Measurements from ENCODE around the gene ZNF681.
"Not testable (repeated sequence)": the region's sequence is repeated elsewhere in the genome, so short reads cannot be mapped to it uniquely, and the experiment has no call there.

The ZNF681 gene

GRCh38 chr19:23774106-23774505 lies 15.4 kb upstream of the ZNF681 start:
- no peak for DNase-seq (ENCODE audit: low read depth)

GRCh38 chr19:23772675-23773063 lies 14.0 kb upstream of the ZNF681 start:
- DNase-seq (ENCODE audit: low read depth) = no peak

- DNase-seq (ENCODE audit: low read depth) = no peak
Measured at GRCh38 chr19:23771761-23772674, 13.3 kb upstream of the ZNF681 start.

GRCh38 chr19:23771316-23771715 lies 12.6 kb upstream of the ZNF681 start:
- DNase-seq (ENCODE audit: low read depth) = no peak

GRCh38 chr19:23770672-23771250 lies 12.1 kb upstream of the ZNF681 start:
- no peak for DNase-seq (ENCODE audit: low read depth)

GRCh38 chr19:23769691-23770468 lies 11.2 kb upstream of the ZNF681 start:
- no peak for DNase-seq (ENCODE audit: low read depth)

- DNase-seq (ENCODE audit: low read depth) = no peak
Measured at GRCh38 chr19:23766951-23767350, 8.3 kb upstream of the ZNF681 start.

- no peak for DNase-seq (ENCODE audit: low read depth)
Measured at GRCh38 chr19:23764781-23765180, 6.1 kb upstream of the ZNF681 start.

- peak; percentile 13 for DNase-seq (ENCODE audit: low read depth)
Measured at GRCh38 chr19:23762884-23763711, 4.4 kb upstream of the ZNF681 start.

GRCh38 chr19:23762548-23762883 lies 3.8 kb upstream of the ZNF681 start:
- DNase-seq (ENCODE audit: low read depth) = no peak

- not testable (repeated sequence) for DNase-seq (ENCODE audit: low read depth)
Measured at GRCh38 chr19:23760326-23760725, 1.6 kb upstream of the ZNF681 start.

GRCh38 chr19:23743633-23744232 lies 15.0 kb downstream of the ZNF681 start:
- not testable (repeated sequence) for DNase-seq (ENCODE audit: low read depth)

- not testable (repeated sequence) for DNase-seq (ENCODE audit: low read depth)
Measured at GRCh38 chr19:23730729-23731465, 27.8 kb downstream of the ZNF681 start.

- not testable (repeated sequence) for DNase-seq (ENCODE audit: low read depth)
Measured at GRCh38 chr19:23724161-23724560, 34.5 kb downstream of the ZNF681 start.

- no peak for DNase-seq (ENCODE audit: low read depth)
Measured at GRCh38 chr19:23718802-23719201, 39.9 kb downstream of the ZNF681 start.

- DNase-seq (ENCODE audit: low read depth) = no peak
Measured at GRCh38 chr19:23716792-23717191, 41.9 kb downstream of the ZNF681 start.

GRCh38 chr19:23709347-23709746 lies 49.3 kb downstream of the ZNF681 start:
- no peak for DNase-seq (ENCODE audit: low read depth)

- no peak for DNase-seq (ENCODE audit: low read depth)
Measured at GRCh38 chr19:23706657-23707056, 52.0 kb downstream of the ZNF681 start.

- no peak for DNase-seq (ENCODE audit: low read depth)
Measured at GRCh38 chr19:23699521-23699860, 59.2 kb downstream of the ZNF681 start.

- no peak for DNase-seq (ENCODE audit: low read depth)
Measured at GRCh38 chr19:23698711-23699520, 59.8 kb downstream of the ZNF681 start.

All from HS-5 (cell line).